Esophagus muscularis mucosa (tissue), 4 donors: Measurements from ENCODE around the gene IL11. TPM values are rescaled to one million over a fixed set of nuclear protein-coding genes. Genes with fewer than 3 reads are reported as not detected.

ENCODE experiments used
- DNase-seq: peaks from one replicate; pipeline ENCODE4 v3.0.0-alpha.2; 2017; ENCODE audit errors: extremely low spot score
- H3K27ac ChIP-seq, 4 donors: fragments of 200-600 bp; sonication (generic); replicated peaks in 1 of 4; 1 replicate in 3 of 4; 2 replicates in 1 of 4; pipeline ENCODE4 v1.5.1; 2016 to 2019; ENCODE audit warnings: mild to moderate bottlenecking in 1 of 4
- H3K27me3 ChIP-seq, 4 donors: fragments of 200-600 bp; sonication (generic); one replicate each; pipeline versions ENCODE4 v1.5.1 to v1.6.0; 2016 to 2019
- H3K36me3 ChIP-seq, 4 donors: fragments of 200-600 bp; sonication (generic); one replicate each; pipeline ENCODE4 v1.5.1; 2016 to 2019
- H3K4me1 ChIP-seq, 4 donors: fragments of 200-600 bp; sonication (generic); one replicate each; pipeline ENCODE4 v1.5.1; 2016 to 2019
- H3K4me3 ChIP-seq, 4 donors: fragments of 200-600 bp; sonication (generic); 1 replicate in 2 of 4; 2 replicates in 2 of 4; pipeline ENCODE4 v1.5.1; 2016 to 2019; ENCODE audit warnings: mild to moderate bottlenecking in 4 of 4, moderate library complexity in 1 of 4
- H3K9me3 ChIP-seq, 4 donors: fragments of 200-600 bp; sonication (generic); 1 replicate in 3 of 4; 2 replicates in 1 of 4; pipeline ENCODE4 v1.5.1; 2016 to 2019
- EP300 ChIP-seq: sonication (generic); formaldehyde crosslinking; IDR thresholded peaks from one replicate; pipeline ENCODE4 v1.6.1; 2017; ENCODE audit warnings: antibody characterized with exemption
- POLR2A ChIP-seq: fragments of 450-650 bp; IDR thresholded peaks from one replicate; pipeline ENCODE4 v1.6.1; 2017; ENCODE audit warnings: antibody characterized with exemption, moderate library complexity, mild to moderate bottlenecking, low read depth
- POLR2AphosphoS5 ChIP-seq, 2 donors: sonication (generic); formaldehyde crosslinking; IDR thresholded peaks; one replicate each; pipeline ENCODE4 v1.6.1; 2017; ENCODE audit warnings: antibody characterized with exemption in 2 of 2
- WGBS: methylation state at CpG from one replicate; pipeline ENCODE4 v1.1.5; 2018; 5-methylcytosine and 5-hydroxymethylcytosine counted together
- intact Hi-C: fragments of 100-400 bp; cut with DNase I; formaldehyde crosslinking; loops from one replicate; pipeline ENCODE4 v1.15.1; 2023
- total RNA-seq, 4 donors: library from RNA; depleted of rRNA; stranded (reverse); fragments of >200 nt; gene quantifications; one replicate each; pipeline versions ENCODE4 v1.1.0 to v1.2.1, GENCODE V29; 2016
- TF ChIP-seq, protein P1 (sequence below), 3 experiments: fragments of 200-600 bp in 2 of 3; fragments of 450-650 bp in 1 of 3; sonication (generic) in 2 of 3; IDR thresholded peaks; one replicate each; pipeline ENCODE4 v1.5.1; 2017 to 2019; ENCODE audit warnings: antibody characterized with exemption in 3 of 3, mild to moderate bottlenecking in 2 of 3, moderate library complexity in 1 of 3

The IL11 gene
- total RNA-seq, 4 donors from 2014 or later, result 0.33 to 0.34 TPM; not detected in 2

DNA sequence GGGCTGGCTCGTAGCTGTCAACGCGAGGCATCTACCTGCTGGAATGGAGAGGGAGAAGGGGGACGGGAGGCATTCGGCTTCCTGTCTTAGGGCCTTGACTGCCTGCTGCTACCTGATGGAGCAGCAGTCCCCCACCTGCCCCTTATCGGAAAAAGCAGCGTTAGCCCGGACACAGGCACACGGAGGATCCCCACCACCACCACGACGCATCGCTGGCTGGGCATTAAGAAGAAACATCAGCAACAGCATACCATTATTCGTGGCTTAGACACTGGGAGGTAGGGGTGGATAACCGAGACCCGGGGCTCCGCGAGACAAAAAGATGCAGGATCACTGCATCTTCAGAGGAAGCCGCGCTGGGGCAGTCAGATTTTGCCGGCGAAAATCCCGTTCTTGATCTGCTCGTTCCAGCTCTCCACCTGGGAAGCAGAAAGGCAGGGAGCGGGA lies 16.9 kb downstream of the IL11 start:
- Histone ChIP-seq H3K4me3 (peak overlapping the region; percentile 41 to 63 (median 46)), H3K27me3 (peaks cover 11 to 88% (median 46%) of the 10 kb centered on the region in 4 donors), H3K36me3 (peaks cover 0 to 3% (median 0%) of the 10 kb centered on the region in 4 donors), H3K9me3 (no peaks in the 10 kb centered on the region), H3K27ac (no peak overlapping the region), H3K4me1 (peaks cover 18 to 23% (median 20%) of the 10 kb centered on the region in 4 donors)
- TF ChIP-seq EP300, result no peak
- intact Hi-C loops, result no loop called here
- DNase-seq, result no peak
- WGBS, result 5% methylated on average over 20 of the region's 24 CpGs

- WGBS, result 67% methylated on average over 25 of the region's 25 CpGs
- no peak for DNase-seq
These were observed 17.6 kb downstream of the IL11 start for GRCh38 chr19:55352549-55353145.

GRCh38 chr19:55352040-55352439 lies 18.2 kb downstream of the IL11 start:
- intact Hi-C loops, result no loop called here

More at GRCh38 chr19:55352549-55353145, 17.6 kb downstream of the IL11 start:
- no peak for TF ChIP-seq POLR2A
- TF ChIP-seq, protein P1, sequence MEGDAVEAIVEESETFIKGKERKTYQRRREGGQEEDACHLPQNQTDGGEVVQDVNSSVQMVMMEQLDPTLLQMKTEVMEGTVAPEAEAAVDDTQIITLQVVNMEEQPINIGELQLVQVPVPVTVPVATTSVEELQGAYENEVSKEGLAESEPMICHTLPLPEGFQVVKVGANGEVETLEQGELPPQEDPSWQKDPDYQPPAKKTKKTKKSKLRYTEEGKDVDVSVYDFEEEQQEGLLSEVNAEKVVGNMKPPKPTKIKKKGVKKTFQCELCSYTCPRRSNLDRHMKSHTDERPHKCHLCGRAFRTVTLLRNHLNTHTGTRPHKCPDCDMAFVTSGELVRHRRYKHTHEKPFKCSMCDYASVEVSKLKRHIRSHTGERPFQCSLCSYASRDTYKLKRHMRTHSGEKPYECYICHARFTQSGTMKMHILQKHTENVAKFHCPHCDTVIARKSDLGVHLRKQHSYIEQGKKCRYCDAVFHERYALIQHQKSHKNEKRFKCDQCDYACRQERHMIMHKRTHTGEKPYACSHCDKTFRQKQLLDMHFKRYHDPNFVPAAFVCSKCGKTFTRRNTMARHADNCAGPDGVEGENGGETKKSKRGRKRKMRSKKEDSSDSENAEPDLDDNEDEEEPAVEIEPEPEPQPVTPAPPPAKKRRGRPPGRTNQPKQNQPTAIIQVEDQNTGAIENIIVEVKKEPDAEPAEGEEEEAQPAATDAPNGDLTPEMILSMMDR (IDR thresholded peaks at IDR 0.05), result no peak
- no peak for TF ChIP-seq POLR2AphosphoS5 (IDR thresholded peaks at IDR 0.05)
- no peak for TF ChIP-seq EP300
- H3K9me3 ChIP-seq, result no peaks in the 10 kb centered on the region
- no peak overlapping the region for H3K27ac ChIP-seq
- H3K4me3 ChIP-seq, result no peak overlapping the region
- H3K27me3 ChIP-seq, result peaks cover 11 to 84% (median 46%) of the 10 kb centered on the region in 4 donors
- peaks cover 0 to 4% (median 1%) of the 10 kb centered on the region in 4 donors for H3K36me3 ChIP-seq
- peaks cover 18 to 23% (median 20%) of the 10 kb centered on the region in 4 donors for H3K4me1 ChIP-seq
- intact Hi-C loops, result no loop called here

DNA sequence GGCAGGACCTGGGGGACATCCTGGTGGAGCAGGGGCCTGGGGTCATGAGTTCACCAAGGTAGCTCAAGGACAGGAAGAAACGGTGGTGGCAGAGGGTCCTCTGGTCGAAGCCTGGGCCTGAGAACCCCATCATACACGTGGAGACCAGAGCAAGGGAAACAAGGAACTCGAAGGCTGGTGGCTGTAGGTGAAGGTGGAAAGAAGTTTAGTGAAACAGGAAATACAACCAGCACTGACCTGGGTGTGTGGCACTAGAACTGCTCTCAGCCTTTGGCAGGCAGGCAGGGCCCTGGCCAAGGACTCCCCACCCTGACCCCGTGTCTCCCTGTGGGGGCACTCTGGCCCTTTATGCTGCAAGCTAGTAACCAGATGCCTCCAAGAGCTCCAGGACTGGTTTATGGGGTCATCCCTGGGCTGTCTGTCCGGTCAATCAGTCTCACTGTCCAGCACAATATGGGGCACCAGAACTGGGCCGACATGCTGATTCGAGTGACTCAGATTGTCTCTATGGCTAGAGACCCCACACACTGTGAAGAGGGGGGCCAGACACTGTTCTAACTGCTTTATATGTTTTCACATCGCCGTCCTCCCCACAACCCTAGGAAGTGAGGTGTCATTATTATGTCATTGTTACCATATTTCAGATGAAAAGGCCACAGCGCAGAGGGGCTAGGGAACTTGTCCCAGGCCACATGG lies 19.5 kb downstream of the IL11 start:
- Histone ChIP-seq H3K9me3 (no peaks in the 10 kb centered on the region), H3K4me3 (no peak overlapping the region), H3K27me3 (peaks cover 11 to 68% (median 46%) of the 10 kb centered on the region in 4 donors), H3K27ac (no peak overlapping the region), H3K4me1 (peaks cover 22 to 36% (median 25%) of the 10 kb centered on the region in 4 donors), H3K36me3 (peaks cover 0 to 23% (median 15%) of the 10 kb centered on the region in 4 donors)
- no peak for DNase-seq
- TF ChIP-seq EP300 (no peak), POLR2AphosphoS5 (IDR thresholded peaks at IDR 0.05) (no peak), POLR2A (no peak)
- TF ChIP-seq, protein P1 (IDR thresholded peaks at IDR 0.05), result no peak
- intact Hi-C loops, result no loop called here
- WGBS, result 91% methylated on average over 11 of the region's 11 CpGs

More at GRCh38 chr19:55352040-55352439, 18.2 kb downstream of the IL11 start:
- Histone ChIP-seq H3K4me1 (peaks cover 18 to 28% (median 20%) of the 10 kb centered on the region in 4 donors), H3K4me3 (no peak overlapping the region), H3K9me3 (no peaks in the 10 kb centered on the region), H3K27ac (no peak overlapping the region), H3K27me3 (peaks cover 11 to 79% (median 46%) of the 10 kb centered on the region in 4 donors), H3K36me3 (peaks cover 0 to 10% (median 7%) of the 10 kb centered on the region in 4 donors)
- TF ChIP-seq POLR2AphosphoS5 (IDR thresholded peaks at IDR 0.05), result no peak
- TF ChIP-seq, protein P1 (IDR thresholded peaks at IDR 0.05), result no peak
- no peak for TF ChIP-seq POLR2A
- no peak for TF ChIP-seq EP300
- DNase-seq, result no peak
- 76% methylated on average over 6 of the region's 6 CpGs for WGBS
